GM21381 (cell line): ENCODE measurements around the gene SNAI3.
A peak's percentile ranks its signal among the peaks of the same experiment; 100 is the strongest.

ENCODE experiments used
- ATAC-seq: cut with Tn5 transposase; IDR thresholded peaks from one replicate; pipeline ENCODE4 v1.9.1; 2021; ENCODE audit warnings: mild to moderate bottlenecking, moderate library complexity; ENCODE audit not compliant: unreplicated experiment

SNAI3 gene

DNA sequence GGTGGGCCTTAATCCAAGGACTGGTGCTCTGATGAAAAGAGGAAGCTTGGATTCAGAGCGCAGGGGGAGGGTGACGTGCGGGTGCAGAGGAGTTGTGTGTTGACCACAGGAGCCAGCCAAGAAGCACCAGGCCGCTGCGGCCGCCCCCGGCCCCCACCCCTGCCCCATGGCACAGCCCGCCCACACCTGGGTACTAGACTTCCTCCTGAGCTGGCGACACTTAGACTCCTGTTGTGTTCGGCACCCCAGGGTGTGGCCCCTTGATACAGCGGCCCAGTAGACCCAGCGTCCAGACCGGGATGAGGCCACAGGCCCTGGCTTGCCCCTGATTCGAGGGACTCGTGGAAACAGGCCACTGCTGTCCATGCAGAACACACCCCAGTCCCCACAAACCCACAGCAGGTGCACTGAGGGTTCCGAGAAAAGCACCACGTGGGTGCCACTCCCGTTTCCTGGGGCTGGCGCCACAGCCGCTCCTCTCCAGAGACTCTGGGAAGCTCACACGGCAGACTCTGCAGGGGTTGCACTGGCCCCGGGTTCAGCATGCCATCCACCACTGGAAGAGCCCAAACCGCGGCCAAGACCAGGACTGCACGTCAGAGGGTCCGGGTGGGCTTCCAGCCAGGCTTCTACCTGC is 5.7 kb upstream of the SNAI3 start:
- ATAC-seq, result no peak

GRCh38 chr16:88691129-88691813 is 5.0 kb upstream of the SNAI3 start:
- ATAC-seq, result no peak

DNA sequence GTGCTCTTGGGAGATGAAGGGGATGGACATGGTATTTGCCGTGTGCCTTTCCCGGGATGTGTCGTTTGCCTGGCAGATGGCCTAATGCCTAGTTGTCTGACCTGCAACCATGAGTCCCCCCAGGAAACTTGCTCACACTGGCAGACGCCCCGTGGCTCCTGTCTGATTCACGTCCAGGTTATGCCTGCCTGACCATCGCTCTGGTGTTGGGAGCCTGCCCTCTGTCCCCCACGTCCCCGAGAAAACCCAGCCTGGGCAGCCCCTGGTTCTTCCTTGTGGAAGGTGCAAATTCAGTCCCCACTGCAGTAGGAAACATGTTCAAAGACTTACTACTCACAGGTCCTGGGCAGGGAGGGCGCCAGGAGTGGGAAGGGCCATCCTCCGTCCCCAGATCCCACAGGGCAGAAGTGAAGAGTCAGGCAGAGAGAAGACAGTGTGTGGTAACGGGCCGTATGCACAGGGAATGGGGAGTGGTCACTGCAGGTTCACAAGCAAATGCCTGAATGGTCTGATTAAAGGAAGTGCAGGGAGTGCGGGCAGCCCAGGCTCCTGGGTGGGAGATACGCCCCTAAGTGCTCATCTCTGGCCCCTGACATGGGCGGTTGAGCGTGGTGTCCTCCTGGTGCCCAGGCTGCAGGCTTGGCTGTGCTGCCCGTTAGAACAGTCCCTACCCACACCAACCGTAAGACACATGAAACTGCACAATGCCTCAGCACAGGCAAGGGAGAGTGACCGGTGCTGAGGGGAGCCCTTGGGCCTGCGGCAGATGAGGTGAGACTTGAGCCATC is 4.2 kb upstream of the SNAI3 start:
- ATAC-seq, result no peak

DNA sequence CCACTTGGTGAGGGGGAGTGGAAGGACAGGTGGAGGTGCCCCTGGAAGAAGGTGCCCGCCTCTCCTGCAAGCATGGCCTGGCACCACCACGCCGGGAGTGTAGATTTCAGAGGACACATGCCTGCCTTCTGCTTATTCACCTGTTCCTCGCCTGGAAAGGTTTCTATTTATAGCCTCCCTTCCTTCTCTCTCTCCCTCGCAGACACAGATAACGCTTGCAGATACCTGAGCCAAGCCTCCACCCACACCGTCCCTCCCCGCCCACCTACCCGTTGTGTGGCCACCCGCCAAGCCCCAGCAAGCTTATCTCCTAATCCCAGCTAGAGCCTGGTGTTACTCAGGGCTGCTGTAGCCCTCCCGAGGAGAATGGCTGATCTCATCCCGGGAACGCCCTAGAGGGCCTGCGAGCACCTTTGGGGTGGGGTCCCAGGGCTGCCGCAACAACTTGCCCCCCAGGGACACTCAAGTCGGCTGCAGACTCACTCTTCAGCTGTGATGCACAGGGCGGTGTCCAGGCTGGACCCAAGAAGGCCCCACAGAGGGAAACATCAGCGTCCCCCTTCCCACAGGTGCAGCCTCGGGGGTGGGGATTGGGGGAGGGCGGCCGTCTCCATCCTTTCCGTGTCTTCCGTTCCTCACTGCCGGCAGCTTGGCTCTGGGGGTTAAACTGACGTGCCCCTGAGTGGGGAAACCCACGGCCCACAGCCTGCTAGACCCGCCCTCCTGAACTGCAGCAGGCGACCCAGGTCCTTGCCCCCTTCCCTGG is 1.9 kb upstream of the SNAI3 start:
- ATAC-seq, result no peak

- no peak for ATAC-seq
Measured at GRCh38 chr16:88687676-88688012, 1.3 kb upstream of the SNAI3 start.

DNA sequence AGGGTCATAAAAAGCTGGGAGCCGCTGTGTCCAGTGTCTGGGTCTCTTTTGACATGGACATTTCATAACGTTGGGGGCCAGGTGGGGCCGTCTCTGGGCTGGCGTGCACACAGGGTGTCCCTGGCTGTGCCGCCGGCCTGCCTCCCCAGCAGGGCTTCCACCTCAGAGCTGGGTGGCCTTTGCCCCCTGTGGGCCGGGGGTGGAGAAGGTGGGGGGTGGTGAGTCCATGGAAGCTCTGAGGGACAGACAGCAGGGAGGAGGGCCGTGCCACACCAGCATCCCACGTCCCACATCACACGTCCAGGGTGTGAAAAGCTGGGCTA is 908 bp upstream of the SNAI3 start:
- no peak for ATAC-seq

- no peak for ATAC-seq
Measured at GRCh38 chr16:88686062-88686438, 257 bp downstream of the SNAI3 start.

GRCh38 chr16:88685156-88686061 is 898 bp downstream of the SNAI3 start:
- no peak for ATAC-seq

GRCh38 chr16:88684569-88685155 is 1.6 kb downstream of the SNAI3 start:
- ATAC-seq, result no peak

DNA sequence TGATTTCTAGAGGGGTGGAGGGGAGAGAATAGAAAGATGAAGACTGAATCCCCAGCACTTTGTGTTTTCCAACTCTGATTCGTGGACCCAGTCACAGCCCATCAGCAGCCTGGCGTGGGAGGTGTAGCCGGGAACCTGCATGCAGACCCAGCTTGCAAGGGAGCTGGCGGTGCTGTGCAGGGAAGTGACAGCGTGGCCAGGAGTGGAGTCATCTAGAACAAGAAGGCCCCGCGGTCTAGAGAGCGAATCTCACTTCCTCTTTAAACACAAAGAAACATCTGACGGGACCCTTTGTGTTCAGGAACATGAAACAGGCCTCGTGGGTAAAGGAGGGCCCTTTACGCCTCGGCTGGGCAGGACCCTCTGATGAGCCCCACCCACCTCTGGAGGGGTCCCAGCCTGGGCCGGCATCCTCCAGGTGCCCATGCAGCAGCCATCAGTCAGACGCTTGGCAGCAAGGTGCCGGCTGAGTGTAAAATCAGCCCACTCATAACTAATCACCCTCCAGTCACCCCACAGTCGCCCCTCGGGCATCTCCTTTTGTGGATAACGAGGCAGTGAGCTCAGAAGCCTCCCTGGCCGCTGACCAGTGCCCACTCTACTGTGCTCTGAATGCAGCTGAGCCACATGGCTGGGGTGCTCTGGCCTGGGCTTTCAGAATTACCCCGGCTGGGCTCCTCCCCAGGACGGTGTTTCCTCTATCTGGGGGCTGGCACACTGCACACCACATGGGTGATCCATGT is 4.4 kb downstream of the SNAI3 start:
- ATAC-seq, result peak; percentile 63

DNA sequence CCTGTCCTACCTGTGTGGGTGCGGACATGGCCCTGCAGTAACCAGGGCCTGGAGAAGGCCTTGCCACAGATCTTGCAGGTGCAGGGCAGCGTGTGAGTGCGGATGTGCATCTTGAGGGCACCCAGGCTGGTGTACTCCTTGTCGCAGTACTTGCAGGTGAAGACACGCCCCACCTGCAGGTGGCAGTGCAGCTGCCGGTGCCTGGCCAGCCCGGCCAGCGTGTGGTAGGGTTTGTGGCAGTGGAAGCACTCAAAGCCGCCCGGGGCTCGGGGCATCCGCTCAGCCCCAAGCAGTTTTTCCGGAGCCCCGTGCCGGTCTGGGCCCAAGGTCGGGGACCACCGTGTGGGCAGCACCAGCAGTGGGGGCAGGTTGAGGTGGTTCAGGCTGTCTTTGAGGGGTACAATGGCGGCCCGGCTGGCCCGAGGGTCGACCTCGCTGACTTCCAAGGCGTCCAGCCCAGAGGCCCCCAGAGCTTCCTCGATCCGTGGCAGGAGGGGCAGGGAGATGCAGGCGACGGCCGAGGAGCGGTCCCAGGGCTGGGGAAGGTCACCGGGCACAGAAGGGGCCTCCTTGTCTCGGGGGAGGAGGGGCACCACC is 5.1 kb downstream of the SNAI3 start:
- ATAC-seq, result peak; percentile 7

DNA sequence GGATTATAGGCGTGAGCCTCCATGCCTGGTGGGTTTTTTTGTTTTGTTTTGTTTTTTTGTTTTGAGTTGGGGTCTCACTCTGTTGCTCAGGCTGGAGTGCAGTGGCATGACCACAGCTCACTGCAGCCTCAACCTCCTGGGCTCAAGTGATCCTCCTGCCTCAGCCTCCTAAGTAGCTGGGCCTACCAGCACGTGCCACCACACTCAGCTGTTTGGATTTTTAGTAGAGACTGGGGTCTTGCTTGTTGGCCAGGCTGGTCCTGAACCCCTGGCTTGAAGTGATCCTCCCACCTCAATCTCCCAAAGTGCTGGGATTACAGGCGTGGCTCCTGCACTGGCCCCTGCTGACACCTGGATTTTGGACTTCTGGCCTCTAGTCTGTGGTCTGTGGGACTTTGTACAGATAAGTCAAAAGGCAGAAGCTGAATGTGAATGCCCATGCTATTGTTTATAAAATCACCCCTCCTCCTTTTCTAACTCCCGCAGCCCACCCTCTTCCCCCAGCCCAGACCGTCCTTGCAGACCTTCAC is 5.7 kb downstream of the SNAI3 start:
- no peak for ATAC-seq

DNA sequence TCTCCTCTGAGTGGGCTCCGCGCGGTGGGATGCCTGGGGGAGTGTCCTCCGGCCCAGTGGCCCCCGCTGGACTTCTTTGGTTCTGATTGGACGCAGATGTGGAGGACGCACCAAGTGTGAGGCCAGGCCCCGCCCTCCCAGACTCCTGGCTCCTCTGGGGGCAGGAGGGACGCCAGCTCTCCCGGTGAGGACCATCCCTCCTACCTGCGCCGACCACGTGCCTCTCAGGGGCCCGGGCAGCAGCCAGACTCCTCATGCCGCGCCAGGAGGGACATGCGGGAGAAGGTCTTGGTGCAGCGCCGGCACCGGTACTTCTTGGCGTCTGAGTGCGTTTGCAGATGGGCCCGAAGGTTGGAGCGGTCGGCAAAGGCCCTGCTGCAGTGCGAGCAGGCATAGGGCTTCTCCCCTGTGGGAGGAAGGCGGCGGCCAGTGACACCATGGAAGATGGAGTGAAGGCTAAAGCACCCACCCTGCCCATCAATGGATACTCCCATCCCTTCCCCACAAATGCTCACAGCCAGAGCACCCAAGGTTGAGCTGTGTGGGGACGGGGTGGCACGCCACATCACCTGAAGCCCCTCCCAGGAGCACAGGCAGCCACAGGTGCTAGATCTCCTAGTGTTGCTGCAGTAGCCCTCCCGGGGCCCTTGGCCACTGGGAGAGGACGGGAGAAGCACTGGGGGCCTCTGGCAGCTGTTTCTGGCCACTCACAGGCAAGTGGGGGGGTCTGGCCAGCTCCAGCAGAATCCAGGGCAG is 7.9 kb downstream of the SNAI3 start:
- no peak for ATAC-seq

GRCh38 chr16:88677721-88678120 is 8.6 kb downstream of the SNAI3 start:
- ATAC-seq, result no peak

DNA sequence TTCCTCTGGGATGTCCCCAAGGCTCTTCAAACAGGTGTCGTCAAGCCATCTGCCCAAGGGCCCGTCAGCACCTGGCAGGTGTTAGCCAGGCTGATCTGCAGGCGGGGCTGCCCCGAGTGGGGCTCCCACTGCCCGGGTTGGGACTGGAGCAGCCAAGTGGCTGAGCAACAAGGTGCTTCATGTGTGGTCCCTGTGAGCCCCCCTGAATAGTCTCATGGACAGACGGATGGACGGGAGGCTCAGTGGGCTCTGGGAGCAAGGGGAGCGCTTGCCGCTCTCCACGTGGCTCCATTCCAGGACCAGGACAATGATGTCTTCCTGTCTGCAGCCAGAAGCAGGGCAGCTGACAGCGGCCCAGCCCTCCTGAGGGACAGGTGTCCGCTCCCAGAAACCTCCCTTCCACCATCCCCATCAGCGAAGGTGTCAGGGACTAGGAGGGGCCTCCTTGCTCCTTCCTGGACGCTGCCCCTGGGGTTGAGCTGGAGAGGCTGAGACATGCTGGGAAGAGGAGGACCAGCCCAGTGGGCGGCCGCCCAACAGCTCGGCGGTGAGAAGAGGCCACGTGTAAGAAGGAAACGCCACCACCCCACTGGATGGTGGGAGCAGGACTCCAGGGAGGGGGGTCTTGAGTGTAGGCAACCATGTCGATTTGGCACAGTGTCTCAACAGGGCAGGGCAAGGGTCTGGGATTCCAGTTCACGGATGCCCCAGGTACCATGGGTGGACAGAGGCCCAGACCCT is 9.6 kb downstream of the SNAI3 start:
- no peak for ATAC-seq

- no peak for ATAC-seq
Measured at GRCh38 chr16:88673716-88674379, 12.5 kb downstream of the SNAI3 start.

- ATAC-seq, result no peak
Measured at GRCh38 chr16:88672776-88673175, 13.5 kb downstream of the SNAI3 start.
